Right hindlimb (tissue), 1 donor: ENCODE results near the gene POU2AF2.
"Not testable (repeated sequence)": the region's sequence is repeated elsewhere in the genome, so short reads cannot be mapped to it uniquely, and the experiment has no call there.

Experiments
- DNase-seq: peaks from one replicate; pipeline ENCODE4 v3.0.0-alpha.2; 2018

The POU2AF2 gene

GRCh38 chr11:111305162-111305802, 59.8 kb downstream of the POU2AF2 start:
- DNase-seq: no peak

GRCh38 chr11:111305876-111306275, 60.4 kb downstream of the POU2AF2 start:
- DNase-seq: no peak

DNA sequence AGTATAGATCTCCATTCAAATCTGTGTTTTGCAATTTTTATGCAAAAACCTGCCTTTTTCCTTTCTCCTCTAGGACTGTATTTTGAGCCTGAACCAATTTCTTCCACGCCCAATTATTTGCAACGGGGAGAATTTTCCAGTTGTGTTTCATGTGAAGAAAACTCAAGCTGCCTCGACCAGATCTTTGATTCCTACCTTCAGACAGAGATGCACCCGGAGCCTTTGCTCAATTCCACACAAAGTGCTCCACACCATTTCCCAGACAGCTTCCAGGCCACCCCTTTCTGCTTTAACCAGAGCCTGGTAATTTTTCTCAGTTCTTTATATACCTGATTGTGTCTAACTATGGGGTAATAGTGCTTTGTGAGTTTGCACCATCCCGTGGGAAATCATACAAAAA, 60.8 kb downstream of the POU2AF2 start:
- DNase-seq: no peak

DNA sequence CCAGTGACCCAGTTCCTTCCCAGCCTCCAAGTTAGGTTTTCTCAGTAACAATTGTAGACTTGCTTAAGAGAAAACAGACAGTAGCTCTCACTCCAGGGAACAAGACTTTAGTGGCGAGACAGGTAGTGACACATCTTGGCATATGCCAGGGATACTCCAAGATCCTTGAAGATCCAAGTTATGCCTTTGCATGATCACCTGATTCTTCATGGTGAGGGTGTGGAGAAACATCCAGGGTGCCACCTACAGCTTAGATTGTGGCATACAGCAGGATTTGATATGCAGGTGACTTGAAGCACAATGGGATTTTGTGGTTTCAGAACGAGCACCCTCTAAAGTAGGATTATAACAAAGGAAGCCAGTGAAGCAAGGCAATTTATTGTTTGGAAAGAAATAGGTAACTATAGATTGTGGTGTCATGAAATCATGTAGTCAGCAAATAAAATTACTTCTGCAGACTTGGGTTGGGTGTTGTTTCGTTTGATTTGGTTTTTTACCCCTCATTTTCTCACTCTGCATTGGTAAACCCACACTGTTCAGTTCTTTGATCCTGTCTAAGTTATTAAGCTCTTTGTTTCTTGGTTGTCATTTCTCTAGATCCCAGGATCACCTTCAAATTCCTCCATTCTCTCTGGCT, 62.1 kb downstream of the POU2AF2 start:
- DNase-seq: no peak

DNA sequence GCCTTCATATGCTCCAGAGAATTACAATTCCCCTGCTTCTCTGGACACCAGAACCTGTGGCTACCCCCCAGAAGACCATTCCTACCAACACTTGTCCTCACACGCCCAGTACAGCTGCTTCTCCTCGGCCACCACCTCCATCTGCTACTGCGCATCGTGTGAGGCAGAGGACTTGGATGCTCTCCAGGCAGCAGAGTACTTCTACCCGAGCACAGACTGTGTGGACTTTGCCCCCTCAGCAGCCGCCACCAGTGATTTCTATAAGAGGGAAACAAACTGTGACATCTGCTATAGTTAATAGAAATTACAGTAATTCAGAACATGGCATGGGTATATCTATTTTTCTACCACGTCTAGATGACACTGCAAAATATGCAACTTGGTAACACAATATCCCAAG, 62.6 kb downstream of the POU2AF2 start:
- DNase-seq: peak; percentile 78

GRCh38 chr11:111309215-111309915, 63.8 kb downstream of the POU2AF2 start:
- no peak for DNase-seq

- no peak for DNase-seq
These were observed 64.6 kb downstream of the POU2AF2 start for GRCh38 chr11:111310088-111310487.

- DNase-seq: no peak
These were observed 65.2 kb downstream of the POU2AF2 start for GRCh38 chr11:111310723-111311122.

GRCh38 chr11:111312076-111312475, 66.6 kb downstream of the POU2AF2 start:
- DNase-seq: no peak

GRCh38 chr11:111319296-111319695, 73.8 kb downstream of the POU2AF2 start:
- no peak for DNase-seq

DNA sequence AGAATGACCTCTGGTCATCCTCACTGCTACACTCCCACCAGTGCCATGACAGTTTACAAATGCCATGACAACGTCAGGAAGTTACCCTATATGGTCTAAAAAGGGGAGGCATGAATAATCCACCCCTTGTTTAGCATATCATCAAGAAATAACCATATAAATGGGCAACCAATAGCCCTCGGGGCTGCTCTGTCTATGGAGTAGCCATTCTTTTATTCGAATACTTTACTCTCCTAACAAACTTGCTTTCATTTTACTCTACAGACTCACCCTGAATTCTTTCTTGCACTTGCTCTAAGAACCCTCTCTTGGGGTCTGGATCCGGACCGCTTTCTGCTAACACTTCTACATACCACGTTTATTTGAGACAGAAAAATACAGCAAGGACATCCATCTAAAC, 74.7 kb downstream of the POU2AF2 start:
- not testable (repeated sequence) for DNase-seq

- DNase-seq: no peak
These were observed 75.4 kb downstream of the POU2AF2 start for GRCh38 chr11:111320728-111321568.

DNA sequence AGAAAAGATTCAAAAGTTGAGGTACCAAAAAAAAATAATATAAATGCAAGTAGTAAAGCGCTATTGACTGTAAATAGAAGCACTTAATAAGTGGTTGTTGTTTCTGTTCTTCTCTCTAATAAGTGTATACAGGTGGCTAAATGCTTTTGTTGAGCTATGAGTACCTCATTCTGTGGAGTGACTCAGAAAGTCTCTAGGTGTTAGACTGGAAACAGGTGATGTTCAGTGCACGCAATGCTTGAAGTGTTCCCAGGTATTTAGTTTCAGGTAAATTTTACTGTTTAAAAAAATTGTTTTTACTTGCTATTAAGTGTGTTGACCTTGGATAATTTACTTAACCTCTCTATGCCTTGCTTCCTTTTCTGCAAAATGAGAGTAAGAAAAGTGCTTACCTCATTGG, 77.0 kb downstream of the POU2AF2 start:
- DNase-seq: no peak

- DNase-seq: peak; percentile 57
These were observed 78.8 kb downstream of the POU2AF2 start for GRCh38 chr11:111324277-111324720.

- DNase-seq: no peak
These were observed 79.7 kb downstream of the POU2AF2 start for GRCh38 chr11:111325259-111325658.

- no peak for DNase-seq
These were observed 81.3 kb downstream of the POU2AF2 start for GRCh38 chr11:111326824-111327223.

DNA sequence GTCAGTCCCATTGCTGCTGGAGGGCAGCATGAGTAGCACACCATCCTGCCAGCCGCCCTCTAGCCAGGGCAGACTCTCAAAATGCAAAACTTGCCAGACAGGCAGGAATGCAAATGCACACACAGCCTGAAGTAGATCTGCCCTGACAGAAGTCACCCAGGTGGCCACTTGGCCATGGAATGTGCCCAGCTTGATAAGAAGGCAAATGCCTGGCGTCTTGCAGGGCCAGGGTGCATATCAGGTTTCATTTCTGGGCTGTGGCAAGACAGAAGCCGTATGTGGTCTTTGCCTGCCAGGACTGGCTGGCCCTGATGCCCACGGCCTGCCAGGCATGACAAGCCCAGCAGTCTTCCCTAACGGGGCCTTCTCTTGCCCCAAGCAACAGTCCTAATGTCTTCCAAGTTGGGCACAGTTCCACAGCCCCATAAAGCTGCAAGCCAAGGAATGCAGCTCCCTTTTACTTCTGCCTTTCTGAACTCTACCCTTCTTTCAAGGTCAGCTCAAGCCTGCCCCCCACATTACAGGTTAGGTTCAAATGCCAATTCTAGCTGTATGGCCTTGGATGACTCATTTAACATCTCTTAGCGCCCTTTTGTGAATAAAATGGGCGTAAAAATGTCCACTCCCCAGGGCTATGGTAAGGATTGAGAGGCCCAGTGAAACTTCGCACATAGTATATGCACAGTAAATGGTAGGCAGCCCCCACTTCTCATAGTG, 82.5 kb downstream of the POU2AF2 start:
- DNase-seq: no peak

DNA sequence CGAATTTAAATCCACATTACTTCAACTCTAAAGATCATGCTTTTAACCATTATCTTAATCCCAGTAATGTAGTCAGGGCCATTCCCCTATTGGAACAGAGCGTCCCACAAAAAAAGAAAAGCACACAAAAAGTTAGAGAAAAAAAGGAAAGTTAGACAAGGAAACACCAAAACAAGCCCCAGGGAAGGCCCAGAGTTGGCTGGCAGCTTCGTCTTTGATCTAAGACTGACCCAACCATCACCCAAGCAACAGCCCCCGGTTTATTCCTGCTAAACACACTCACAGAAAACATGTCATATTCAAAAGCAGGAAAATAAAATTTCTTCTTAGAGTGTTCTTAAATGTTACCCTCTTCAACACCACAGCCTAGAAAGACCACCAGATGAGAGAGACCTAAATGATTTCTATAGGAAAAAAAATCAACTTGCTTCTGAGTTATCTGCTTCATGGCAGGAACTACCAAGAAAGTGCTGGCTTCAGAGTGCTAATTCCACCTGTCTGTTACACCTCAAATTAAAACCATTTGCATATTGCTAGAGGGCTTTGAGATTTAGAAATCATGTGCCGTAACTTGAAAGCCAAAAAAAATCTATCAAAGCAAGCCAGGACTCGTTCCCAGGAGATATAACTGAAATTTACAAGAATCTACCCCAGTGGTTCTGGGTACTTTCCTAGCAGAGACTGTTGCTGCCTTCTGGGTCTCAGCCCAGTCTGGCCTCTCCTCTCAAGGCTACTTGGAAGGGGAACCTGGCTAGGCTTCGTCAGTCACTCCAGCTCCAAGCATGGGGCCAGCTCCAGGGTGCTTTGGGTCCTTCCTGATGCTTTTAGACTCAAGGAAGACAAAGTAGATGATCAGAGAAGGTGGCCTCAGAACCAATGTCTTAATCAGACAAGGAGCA, 84.0 kb downstream of the POU2AF2 start:
- DNase-seq: no peak

DNA sequence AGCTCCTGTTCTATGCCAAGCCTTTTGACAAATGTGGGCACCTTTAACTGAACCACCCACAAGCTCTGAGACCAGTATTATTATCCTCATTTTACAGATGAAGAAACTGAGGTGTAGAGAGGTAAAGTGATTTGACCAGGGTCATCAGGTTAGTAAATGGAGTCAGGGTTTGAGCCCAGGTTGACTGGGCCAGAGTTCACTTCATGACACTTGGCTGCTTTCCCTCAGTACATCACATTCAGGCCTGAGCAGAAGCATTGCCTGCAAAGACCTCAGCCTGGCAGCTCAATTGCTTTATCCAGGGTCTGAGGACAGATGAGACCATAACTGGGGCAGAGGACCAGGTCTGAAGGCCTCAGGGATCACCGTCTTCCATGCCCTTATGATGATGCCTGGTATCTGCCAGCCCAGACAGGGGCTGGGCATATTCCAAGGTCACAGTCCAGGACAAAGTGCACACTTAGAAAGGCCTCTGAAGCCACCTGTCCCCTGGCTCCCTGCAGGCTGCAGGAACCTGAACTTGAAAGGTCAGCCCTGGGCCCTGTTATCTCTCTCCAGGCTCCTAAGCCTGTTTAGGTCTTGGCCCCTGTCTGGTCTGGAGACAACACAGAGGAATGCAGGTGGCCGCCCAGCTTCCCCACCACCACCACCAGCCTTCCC, 84.8 kb downstream of the POU2AF2 start:
- no peak for DNase-seq

GRCh38 chr11:111331711-111332479, 86.4 kb downstream of the POU2AF2 start:
- DNase-seq: no peak
